Measurements from ENCODE around the gene MCF2.

MCF2 gene, protein sequence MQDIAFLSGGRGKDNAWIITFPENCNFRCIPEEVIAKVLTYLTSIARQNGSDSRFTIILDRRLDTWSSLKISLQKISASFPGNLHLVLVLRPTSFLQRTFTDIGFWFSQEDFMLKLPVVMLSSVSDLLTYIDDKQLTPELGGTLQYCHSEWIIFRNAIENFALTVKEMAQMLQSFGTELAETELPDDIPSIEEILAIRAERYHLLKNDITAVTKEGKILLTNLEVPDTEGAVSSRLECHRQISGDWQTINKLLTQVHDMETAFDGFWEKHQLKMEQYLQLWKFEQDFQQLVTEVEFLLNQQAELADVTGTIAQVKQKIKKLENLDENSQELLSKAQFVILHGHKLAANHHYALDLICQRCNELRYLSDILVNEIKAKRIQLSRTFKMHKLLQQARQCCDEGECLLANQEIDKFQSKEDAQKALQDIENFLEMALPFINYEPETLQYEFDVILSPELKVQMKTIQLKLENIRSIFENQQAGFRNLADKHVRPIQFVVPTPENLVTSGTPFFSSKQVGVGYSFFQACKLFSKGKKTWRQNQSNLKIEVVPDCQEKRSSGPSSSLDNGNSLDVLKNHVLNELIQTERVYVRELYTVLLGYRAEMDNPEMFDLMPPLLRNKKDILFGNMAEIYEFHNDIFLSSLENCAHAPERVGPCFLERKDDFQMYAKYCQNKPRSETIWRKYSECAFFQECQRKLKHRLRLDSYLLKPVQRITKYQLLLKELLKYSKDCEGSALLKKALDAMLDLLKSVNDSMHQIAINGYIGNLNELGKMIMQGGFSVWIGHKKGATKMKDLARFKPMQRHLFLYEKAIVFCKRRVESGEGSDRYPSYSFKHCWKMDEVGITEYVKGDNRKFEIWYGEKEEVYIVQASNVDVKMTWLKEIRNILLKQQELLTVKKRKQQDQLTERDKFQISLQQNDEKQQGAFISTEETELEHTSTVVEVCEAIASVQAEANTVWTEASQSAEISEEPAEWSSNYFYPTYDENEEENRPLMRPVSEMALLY

DNA sequence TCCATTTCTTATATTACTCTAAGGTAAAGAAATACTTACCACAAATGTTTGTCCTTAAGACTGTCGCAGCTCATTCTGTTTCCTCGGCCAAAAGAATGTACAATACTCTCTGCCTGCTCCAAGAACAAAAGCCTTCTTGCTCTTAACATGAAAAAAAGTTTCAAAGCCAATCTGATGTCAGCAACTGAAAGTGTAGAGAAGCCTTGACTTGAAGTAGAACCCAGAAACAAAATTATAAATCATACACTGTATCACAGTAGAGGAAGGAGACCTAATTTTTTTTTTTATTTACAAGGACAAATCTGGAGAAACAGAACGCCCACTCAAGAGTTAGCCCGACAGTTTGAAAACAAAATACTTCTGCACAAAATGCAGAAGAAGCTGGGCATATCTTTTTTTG lies at the start of gene MCF2:
MCF2 (minus strand) TSS at position 101 of the 400 bp plus-strand sequence. CDS start 56,423 bp downstream, outside the sequence.
- DNase-seq, result no peak

DNA sequence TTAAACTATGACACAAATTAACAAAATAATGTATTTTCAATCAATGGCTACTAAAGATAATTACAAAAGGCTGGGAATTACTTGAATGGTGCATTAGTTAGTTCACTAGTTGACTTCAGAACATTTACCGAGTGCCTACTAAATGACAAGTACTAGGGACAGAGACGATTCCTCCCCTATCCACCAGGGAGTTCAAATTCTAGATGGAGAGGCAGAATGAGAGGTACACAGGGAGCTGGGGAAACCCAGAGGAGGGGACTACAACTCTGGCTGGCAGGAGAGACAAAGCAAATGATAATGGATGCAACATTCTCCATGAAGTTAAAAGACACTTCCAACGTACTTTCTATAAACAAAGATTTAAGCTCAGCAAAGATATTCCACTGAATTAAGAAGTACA lies 43.1 kb upstream of the MCF2 start:
- no peak for DNase-seq

DNA sequence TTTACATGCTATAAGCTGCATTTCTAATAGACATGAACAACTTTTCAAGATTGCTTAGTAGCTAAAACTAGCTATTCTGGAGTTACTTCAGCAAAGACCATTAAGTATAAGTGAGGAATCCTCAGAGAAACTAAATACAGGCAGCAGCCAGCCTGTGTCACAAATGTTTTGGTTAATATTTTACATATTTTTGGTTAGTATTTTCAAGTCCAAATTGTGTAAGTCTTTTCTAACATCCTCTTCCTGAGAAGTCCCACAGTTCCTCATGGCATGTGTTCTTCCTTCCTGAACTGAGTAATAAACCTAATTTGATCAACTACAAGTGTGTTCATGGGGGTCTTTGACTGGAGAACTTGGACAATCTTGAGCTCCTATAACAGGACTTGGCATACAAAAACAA lies 42.4 kb upstream of the MCF2 start:
- no peak for DNase-seq

DNA sequence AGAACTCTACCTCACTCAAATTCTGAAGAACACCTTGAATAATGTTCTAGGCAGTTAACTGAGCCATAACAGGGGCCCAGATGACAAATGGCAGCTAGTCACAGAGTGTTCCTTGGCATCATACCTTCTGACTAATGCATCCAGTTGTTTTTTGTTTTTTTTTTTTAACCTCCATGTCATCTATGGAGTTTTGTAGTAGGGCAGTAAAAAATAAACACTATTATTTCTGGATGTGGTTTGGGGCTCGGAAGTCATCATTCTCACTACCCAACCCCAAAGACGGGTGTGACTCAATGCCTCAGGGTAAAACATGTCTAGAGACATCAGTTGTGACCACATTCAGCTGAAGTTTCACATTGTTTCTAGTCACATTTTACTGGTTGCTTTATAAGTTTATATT lies 31.2 kb upstream of the MCF2 start:
- no peak for DNase-seq

DNA sequence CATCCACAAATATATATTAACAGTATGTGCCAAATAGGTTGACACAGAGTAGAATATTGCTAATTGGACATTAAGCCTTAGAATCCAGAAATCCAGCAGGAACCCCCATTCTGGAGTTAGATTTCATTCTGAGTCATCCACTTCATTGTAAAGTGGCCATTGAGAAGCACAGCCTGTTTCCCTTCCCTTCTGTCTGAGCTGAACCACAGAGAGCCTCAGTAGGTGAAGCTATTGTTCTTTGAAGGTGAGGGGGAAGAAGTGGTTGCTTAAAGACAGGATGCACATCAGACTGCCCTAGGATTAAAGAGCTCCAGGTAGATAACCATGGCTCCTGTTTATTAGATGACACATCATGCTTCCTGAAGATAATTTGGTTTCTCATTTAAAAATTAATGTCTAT lies 30.6 kb upstream of the MCF2 start:
- no peak for DNase-seq

DNA sequence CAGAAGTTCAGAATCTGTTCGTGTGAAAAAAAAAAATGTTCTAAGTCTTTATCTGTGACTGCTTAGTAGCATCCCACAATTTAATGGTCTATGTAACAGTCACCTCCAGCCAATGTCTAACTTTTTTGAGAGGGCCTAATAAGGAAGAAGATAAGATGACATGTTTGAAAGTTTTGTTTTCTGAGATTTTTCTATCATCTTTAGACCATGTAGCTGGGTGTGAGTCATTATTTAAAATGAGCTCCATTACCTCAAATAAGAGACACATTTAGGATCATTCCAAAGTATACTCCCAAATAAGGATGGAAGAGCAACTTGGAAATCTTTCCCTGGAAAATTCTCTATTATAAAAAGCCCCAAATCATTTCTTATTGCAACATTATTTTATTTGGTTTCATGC lies 28.2 kb upstream of the MCF2 start:
- DNase-seq, result no peak

DNA sequence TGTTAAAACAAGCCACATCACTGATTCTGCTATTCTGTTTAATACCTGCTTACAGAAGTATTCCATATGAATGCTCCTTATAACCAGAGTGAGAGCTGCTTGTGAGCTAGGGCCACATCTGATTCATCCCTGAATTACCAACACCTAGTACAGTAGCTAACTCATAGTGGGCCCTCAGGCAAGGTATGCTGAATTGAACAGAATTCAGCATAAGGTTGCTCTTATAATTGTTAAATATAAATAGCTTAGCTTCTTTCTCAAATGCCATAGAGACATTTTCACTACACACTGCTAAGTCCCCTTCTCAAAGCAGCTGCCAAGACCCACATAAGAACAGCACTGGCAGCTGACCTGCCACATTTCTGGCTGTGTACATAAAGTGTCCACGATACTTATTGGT lies 27.0 kb upstream of the MCF2 start:
- no peak for DNase-seq

DNA sequence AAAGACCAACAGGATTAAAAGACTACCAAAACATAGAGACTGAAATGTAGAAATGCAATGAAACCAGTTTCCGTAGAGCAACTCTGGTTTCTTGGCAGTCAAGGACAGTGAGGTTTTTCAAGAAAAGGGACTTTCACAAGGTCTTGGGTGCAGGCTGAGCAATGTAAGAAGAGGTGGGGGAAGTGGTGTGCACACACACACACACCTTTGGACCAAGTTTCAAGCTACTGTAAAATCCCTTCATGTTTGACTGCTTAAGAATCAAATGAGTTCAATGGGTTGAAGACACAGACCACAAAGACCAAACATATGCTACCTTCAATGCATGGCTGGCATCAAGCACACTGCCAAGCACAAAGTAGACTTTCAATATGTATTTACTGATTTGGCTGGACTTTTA lies 17.8 kb upstream of the MCF2 start:
- no peak for DNase-seq

DNA sequence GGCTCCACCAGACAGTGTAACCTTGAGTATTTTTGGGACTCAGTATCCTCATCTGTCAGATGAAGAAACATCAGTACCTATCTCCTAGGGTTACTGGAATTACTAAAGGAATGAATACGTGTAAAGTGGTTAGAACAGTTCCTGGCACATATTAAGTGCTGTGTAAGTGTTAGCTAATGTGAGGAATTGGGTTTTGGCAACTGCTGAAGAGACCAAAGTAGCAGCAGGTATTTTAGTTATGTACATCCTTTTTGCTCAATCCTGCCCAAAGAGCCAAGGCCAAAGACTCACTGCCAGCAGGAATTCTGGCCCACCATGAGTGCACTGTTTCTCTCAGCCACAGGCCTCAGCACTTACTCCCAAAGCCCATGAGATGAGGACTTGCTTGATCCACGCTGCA lies 16.7 kb upstream of the MCF2 start:
- DNase-seq, result no peak

DNA sequence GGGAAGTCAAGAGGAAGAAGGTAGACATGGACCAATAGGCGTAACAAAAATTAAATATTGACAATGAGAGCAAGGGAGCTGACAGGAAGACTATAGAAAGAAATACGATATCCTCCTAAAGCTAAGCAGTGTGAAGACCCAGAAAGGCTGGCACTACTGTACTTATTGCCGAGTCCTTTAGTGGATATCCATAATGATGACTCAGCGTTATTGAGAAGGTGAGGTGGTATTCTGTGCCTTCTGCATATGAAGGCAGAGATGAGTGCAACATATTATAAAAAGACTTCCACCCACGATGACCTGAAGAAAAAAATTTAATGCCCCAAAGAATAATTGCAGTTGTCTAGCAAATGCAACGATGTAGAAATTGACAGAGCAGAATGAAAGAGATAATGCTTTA lies 13.0 kb upstream of the MCF2 start:
- no peak for DNase-seq

DNA sequence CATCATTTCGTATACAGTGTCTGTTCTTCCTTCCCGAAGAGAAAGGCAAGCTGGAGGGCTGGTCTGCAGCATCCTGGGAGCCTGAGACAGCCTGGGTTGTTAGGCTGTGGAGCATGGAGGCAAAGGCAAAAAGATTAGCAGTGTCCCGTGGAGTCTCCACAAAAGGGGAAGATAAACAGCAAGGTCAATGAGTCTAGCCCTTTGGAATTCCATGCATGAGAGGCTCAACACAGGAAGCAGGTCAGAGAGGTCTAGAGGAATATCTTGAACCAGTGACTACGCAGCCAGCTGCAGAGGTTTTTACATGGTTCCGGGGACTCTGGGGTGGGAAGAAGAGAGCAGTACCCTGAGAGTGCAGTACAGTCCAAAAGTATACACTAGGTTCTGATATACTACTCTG lies 12.2 kb upstream of the MCF2 start:
- no peak for DNase-seq

DNA sequence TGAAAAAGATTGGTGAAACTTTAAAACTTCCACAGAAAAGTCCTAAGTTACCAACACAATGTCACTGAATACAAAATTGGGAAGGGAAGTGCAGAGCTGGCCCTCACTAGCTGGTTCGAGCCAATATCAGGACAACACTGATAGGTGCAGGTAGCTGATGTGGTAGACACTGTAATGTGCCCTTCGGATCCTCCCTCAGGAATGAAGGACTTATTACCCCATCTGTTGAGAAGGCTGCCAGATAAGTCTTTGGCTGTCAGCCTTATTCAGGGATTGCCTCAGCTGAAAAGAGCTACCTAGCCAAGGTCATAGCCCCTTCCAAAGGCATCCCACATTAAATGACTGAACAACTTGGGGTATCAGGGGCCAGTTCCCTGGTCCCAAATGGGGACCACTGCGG lies 5.3 kb downstream of the MCF2 start:
- no peak for DNase-seq

DNA sequence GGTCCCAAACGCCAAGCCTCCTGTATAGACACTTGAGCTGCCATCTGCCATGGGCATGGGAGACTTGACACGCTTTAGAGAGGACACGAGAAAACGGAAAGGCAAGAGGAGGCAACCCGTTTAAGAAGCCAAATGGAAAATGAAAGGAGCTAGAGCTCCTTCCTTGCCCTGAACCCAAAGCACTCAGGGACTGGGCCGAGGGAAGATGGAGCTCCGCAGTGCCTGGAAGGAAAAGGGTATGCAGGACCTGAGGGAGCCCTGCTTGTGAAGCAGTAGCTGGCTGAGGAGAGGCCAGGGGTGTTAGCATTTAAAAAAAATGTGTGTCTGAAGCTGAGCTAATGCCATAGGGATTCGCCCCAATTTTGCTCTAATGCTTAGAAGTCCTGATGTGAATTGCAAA lies 15.1 kb downstream of the MCF2 start:
- no peak for DNase-seq

DNA sequence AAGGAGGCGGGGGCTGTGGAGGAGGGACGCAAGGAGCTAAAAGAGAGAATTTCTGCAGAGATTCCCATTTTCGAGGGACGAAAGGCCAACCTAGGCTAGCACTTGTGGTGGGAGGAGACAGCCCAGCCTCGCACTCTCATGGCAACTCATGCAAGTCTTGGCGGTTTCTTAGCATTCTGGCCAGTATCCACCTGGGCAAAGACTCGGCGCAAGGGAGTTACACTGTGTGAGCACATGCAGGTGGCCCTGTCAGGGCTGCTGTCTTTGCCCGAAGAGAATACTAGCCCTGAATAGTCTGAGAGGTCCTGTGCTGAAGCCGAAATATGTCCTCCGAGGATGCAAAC lies 15.5 kb downstream of the MCF2 start:
- no peak for DNase-seq

DNA sequence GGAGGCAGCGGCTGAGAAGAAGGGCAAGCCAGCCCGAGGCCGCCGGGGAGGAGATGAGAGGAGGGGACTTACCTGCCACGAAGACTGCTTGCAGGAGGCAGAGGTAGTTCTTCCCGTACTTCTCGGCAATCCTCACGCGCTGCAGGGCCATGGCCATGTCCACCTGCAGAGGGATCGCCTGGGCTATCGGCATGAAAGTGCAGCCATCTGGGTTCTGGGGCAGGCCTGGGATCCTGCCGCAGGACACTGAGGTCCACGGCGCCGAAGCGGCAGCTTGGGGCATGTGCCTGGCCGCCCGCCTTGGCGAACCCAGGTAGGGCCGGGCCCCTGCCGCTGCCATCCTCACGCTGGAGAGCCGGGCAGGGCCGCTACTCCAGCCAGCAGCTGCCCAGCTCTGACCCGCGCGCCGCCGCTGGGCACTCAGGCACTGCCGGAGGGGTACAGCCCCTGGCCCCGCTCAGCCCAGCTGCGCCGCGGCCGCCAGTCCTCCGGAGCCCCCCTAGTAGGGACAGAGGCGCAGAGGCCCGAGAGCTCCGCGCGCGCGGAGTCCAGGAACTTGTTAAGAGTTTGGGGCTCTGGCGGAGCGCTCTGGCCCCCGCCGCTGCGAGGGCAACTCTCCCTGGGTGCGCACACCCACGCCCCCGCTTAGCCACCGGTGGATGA lies 16.0 kb downstream of the MCF2 start:
- no peak for DNase-seq

DNA sequence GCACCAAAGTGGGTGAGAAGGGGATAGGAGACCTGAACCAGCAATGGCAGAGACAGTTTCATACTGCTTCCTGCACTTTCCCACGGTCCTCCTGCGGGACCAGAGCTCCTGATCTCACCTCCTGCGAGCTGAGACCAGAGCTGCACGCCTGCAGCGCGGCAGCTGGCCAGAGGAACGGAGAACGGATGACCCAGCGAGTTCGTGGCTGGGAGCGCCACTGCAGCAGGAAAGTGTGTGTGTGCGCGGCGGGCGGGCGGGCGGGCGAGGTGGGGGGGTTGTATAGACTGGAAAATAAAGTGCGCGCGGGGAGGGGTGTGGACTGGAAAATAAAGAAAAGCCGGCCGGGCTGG lies 16.5 kb downstream of the MCF2 start:
- DNase-seq, result no peak

DNA sequence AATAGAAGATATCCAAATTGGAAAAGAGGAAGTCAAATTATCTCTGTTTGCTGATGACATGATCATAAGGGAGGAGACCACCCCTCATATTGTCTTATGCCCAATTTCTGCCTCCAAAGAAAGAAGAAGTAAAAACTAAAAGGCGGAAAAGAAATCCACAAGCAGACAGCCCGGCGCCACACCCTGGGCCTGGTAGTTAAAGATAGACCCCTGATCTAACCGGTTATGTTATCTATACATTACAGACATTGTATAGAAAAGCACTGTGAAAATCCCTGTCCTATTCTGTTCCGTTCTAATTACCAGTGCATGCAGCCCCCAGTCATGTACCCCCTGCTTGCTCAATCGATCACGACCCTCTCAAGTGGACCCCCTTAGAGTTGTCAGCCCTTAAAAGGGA lies 22.8 kb downstream of the MCF2 start:
- peak; percentile 3 for DNase-seq

DNA sequence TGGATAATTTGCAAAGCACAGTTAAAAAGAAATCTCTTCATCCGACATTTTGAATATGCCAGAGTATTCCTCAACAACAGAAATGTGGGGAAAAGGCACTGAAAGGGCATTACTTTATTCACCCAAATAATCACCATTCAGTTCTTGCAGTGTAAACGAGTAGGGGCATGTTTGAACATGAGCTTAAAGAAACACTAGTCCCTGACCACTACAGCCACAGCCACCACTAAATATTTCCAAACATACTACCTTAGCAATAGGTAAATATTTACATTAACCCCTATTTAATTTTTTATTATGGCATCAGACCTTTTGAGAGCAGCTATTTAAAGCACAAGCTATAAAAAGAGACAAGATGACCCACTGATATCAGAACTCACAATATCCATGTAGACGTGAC lies 27.6 kb downstream of the MCF2 start:
- no peak for DNase-seq

DNA sequence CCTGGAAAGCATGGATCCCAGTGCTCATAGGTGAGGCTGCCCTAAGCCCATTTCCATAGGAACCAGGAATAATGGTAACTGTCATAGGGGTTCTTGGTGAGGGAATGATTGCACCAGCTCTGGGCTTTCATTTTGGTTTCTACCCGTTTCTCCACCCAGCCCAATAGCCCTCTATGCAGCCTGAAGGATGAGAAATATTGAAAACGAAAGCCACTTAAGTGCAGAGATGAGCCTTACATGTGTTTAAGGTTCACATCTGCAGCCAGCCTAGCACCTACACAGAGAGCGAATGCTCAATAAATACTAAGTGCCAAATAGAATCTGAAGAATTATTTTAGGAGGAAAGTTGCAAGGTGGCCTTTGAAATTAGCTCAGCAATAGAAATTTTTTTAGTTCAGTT lies 60.4 kb downstream of the MCF2 start:
- DNase-seq, result no peak

DNA sequence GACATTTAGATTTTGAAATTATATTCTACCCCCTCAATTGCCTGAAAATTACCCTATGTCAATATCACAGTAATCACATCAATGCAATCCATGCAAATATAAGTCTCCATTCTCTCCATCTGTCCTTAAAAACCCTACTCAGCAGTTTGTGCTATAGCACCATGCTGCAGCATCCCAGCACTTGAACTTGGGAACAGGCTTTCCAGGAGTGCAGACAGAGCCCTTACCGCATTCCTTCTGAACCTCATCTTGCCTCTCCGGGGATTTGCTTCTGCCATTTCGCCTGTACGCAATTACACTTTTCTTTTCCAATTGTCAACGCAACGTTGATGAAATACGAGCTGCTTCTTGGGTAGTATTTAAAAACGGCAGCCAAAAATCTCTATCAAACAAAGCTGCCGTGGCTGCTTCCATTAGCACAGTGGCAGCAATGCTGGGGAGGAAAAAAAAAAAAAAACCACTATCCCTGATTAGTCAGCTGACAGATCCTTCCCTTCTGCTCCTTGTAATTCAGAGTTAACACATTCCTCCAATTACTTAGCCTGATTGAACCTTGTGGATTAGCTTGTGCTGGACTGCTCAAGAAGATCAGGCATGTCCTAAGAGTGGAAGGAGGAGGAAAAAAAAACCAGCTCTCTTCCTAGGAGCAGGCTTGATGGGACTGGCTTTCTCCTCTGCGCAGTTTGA lies 65.6 kb downstream of the MCF2 start:
- DNase-seq, result no peak

DNA sequence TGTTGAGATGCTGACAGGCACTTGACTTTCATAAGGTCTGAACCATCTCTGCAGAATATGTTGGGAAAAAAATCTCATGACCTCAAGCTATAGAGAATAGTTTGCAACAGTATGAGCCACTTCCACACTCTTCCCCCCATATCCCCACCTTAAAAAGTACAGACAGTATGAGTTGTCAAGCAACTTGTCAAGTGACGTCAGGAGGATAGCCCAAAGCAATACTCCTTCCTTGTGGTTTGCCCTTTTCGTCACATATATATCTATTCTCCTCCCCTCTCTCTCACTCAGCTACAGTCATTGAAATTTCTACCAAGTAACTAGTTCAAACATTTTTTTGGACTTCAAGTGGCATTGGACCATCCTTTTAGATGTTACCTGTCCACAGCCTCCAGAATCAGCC lies 67.7 kb downstream of the MCF2 start:
- DNase-seq, result no peak

DNA sequence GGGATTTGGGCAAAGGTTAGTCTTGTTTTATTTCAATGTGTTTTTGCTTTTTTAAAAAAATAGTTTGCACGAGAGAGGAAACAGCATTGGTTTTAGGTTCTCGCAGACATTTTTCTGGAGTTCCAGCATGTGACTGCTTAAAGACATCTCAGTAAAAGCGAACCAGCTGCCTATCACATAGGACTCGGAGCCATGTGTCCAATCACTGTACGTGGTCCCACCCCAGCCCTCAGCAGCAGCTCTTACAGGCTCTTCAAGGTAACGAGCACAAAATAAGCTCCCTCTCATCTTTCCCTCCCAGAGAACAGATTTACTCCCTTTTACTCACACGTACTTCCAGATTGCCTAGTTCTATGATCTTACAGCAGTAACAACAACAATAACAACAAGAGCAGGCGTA lies 68.7 kb downstream of the MCF2 start:
- DNase-seq, result no peak

DNA sequence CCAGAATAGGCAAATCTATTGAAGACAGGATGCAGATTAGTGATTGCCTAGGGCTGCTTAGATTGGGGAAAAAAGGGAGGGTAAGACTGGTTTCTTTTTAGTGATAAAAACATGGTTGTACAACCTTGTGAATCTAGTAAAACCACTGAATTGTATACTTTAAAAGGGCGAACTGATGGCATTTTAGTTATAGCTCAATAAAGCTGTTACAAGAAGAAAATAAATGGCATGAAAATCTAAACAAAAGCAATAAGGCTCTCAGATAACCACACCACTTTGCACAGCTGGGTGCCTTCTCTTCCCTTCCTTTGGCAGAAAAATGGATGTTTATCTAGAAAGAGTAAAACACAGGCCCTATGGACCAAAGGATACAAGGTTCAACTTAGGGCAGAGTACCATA lies 107.9 kb downstream of the MCF2 start:
- no peak for DNase-seq

All from hematopoietic multipotent progenitor cell treated with erythropoietin and hydrocortisone succinate and interleukin-3 and kit ligand, for 8 days (in vitro differentiated cells).